ENCODE results near the gene JMJD4. TPM values are rescaled to one million over a fixed set of nuclear protein-coding genes. Genes with fewer than 3 reads are reported as not detected.
A peak's percentile ranks its signal among the peaks of the same experiment; 100 is the strongest.

JMJD4 gene
- total RNA-seq, 3 donors from 2014 or later (not counting 1 experiment from before 2014, with no cell fraction given): 8.8 to 12.4 (median 12.3) TPM

- Mint-ChIP-seq H3K27me3 (ENCODE audit: low read depth in 2 of 2) (no peaks in the 10 kb centered on the region), H3K9me3 (no peaks in the 10 kb centered on the region), H3K36me3 (no peaks in the 10 kb centered on the region), H3K4me1 (peaks cover 22 to 46% of the 10 kb centered on the region in 2 donors), H3K27ac (no peak overlapping the region), H3K4me3 (peak overlapping the region; percentile 63)
- Histone ChIP-seq H3K4me3 (ENCODE audit: low read length) (no peak overlapping the region), H3K36me3 (ENCODE audit: control insufficient read depth, insufficient read depth, low read length) (peaks cover 6% of the 10 kb centered on the region), H3K27ac (ENCODE audit: low read length) (no peak overlapping the region), H3K4me1 (ENCODE audit: control insufficient read depth, insufficient read depth, low read length) (peaks cover 37% of the 10 kb centered on the region), H3K27me3 (ENCODE audit: control insufficient read depth, insufficient read depth, low read length) (no peaks in the 10 kb centered on the region), H3K9me3 (ENCODE audit: control insufficient read depth, insufficient read depth, low read length) (no peaks in the 10 kb centered on the region)
- no peak for DNase-seq
- TF ChIP-seq CTCF (IDR thresholded peaks at IDR 0.05): no peak
- intact Hi-C loops (cut with micrococcal nuclease): no loop called here
- ATAC-seq: no peak
- 88% methylated on average over 15 of the region's 15 CpGs for WGBS (ENCODE audit: insufficient coverage)
These were observed 1.8 kb downstream of the JMJD4 start for GRCh38 chr1:227733309-227733705.

GRCh38 chr1:227732586-227733308, 2.4 kb downstream of the JMJD4 start:
- intact Hi-C loops (cut with micrococcal nuclease): no loop called here
- WGBS (ENCODE audit: insufficient coverage): 92% methylated on average over 18 of the region's 18 CpGs
- Histone ChIP-seq H3K4me1 (ENCODE audit: control insufficient read depth, insufficient read depth, low read length) (peaks cover 42% of the 10 kb centered on the region), H3K27me3 (ENCODE audit: control insufficient read depth, insufficient read depth, low read length) (no peaks in the 10 kb centered on the region), H3K9me3 (ENCODE audit: control insufficient read depth, insufficient read depth, low read length) (no peaks in the 10 kb centered on the region), H3K27ac (ENCODE audit: low read length) (no peak overlapping the region), H3K4me3 (ENCODE audit: low read length) (no peak overlapping the region), H3K36me3 (ENCODE audit: control insufficient read depth, insufficient read depth, low read length) (peaks cover 6% of the 10 kb centered on the region)
- H3K27ac Mint-ChIP-seq: no peak overlapping the region
- no peaks in the 10 kb centered on the region for H3K36me3 Mint-ChIP-seq
- H3K9me3 Mint-ChIP-seq: no peaks in the 10 kb centered on the region
- TF ChIP-seq CTCF (IDR thresholded peaks at IDR 0.05): no peak
- H3K4me1 Mint-ChIP-seq: peaks cover 27 to 50% of the 10 kb centered on the region in 2 donors
- DNase-seq: no peak
- ATAC-seq: no peak
- no peaks in the 10 kb centered on the region for H3K27me3 Mint-ChIP-seq (ENCODE audit: low read depth in 2 of 2)
- peak overlapping the region; percentile 63 for H3K4me3 Mint-ChIP-seq

GRCh38 chr1:227731696-227732585, 3.2 kb downstream of the JMJD4 start:
- H3K9me3 ChIP-seq (ENCODE audit: control insufficient read depth, insufficient read depth, low read length): no peaks in the 10 kb centered on the region
- Mint-ChIP-seq H3K9me3 (no peaks in the 10 kb centered on the region), H3K27me3 (ENCODE audit: low read depth in 2 of 2) (peaks cover under 1 to 2% of the 10 kb centered on the region in 2 donors), H3K4me3 (no peak overlapping the region), H3K27ac (no peak overlapping the region), H3K4me1 (peaks cover 22 to 46% of the 10 kb centered on the region in 2 donors), H3K36me3 (no peaks in the 10 kb centered on the region)
- H3K27me3 ChIP-seq (ENCODE audit: control insufficient read depth, insufficient read depth, low read length): no peaks in the 10 kb centered on the region
- 94% methylated on average over 19 of the region's 19 CpGs for whole genome bisulfite sequencing (ENCODE audit: insufficient coverage)
- intact Hi-C loops (cut with micrococcal nuclease): no loop called here
- H3K27ac ChIP-seq (ENCODE audit: low read length): no peak overlapping the region
- DNase-seq (no peak), ATAC-seq (no peak)
- H3K4me3 ChIP-seq (ENCODE audit: low read length): no peak overlapping the region
- TF ChIP-seq CTCF (IDR thresholded peaks at IDR 0.05): no peak
- H3K36me3 ChIP-seq (ENCODE audit: control insufficient read depth, insufficient read depth, low read length): peaks cover 6% of the 10 kb centered on the region
- peaks cover 46% of the 10 kb centered on the region for H3K4me1 ChIP-seq (ENCODE audit: control insufficient read depth, insufficient read depth, low read length)
